HG03575 (cell line): ENCODE measurements around the gene LMO2.
"Not testable (repeated sequence)": the region's sequence is repeated elsewhere in the genome, so short reads cannot be mapped to it uniquely, and the experiment has no call there.

ENCODE experiments used
- ATAC-seq: cut with Tn5 transposase; IDR thresholded peaks from one replicate; pipeline ENCODE4 v1.9.1; 2021; ENCODE audit not compliant: unreplicated experiment, insufficient number of reproducible peaks, low FRiP score; ENCODE audit errors: extremely low read depth

Gene LMO2

DNA sequence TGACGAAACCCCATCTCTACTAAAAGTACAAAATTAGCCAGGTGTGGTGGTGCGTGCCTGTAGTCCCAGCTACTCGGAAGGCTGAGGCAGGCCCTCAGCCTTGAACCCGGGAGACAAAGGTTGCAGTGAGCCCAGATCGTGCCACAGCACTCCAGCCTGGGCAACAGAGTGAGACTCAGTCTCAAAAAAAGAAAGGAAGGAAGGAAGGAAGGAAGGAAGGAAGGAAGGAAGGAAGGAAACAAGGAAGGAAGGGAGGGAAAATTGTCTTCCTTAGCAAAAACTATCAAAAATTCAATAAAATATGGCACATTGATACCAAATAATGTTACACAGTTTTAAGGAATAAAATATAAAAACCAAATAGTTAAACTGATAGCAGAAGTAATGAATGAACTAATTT lies 54.5 kb downstream of the LMO2 start:
- ATAC-seq = not testable (repeated sequence)

DNA sequence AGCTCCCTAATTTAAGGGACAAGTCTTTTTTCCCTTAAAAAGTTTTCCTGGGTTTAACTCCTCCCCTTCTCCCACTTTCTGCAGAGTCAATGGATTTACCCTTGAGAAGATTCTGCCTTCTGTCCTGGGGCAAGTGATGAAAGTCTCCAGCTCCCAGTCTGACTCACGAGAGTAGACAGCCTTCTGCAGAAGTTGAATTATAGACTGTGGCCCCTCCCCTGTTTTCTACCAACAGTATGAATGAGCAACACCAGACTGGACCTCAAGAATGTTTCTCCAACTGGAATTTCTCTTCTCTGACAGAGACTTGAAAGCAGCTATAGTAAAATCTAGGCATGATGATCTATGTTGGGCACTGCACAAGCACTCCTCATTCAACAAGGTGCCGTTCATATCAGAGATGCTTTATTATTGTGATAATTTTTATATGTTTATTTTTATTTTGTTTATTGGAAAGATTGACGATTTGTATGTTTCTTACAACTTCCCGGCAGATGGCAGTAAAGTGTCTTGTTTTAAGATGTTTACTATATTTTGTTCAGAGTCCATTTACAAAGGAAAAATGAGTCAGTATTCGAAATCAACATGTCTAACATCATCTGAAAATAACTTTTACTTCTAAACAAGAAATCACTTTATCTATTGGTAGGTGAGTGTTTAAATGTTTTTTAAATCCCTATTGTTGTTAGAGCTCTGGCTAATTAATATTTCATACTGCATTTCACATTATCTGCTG lies 56.6 kb downstream of the LMO2 start:
- ATAC-seq = no peak

DNA sequence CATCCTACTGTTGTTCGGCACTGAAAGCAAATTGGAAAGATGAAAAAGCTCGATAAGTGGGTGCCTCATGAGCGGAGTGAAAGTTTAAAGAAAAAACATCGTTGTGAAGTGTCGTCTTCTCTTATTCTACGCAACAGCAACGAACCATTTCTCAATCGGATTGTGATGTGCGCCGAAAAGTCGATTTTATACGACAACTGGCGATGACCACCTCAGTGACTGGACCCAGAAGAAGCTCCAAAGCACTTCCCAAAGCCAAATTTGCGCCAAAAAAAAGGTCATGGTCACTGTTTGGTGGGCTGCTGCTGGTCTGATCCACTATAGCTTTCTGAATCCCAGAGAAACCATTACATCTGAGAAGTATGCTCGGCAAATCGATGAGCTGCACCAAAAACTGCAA lies 59.2 kb downstream of the LMO2 start:
- ATAC-seq = no peak

DNA sequence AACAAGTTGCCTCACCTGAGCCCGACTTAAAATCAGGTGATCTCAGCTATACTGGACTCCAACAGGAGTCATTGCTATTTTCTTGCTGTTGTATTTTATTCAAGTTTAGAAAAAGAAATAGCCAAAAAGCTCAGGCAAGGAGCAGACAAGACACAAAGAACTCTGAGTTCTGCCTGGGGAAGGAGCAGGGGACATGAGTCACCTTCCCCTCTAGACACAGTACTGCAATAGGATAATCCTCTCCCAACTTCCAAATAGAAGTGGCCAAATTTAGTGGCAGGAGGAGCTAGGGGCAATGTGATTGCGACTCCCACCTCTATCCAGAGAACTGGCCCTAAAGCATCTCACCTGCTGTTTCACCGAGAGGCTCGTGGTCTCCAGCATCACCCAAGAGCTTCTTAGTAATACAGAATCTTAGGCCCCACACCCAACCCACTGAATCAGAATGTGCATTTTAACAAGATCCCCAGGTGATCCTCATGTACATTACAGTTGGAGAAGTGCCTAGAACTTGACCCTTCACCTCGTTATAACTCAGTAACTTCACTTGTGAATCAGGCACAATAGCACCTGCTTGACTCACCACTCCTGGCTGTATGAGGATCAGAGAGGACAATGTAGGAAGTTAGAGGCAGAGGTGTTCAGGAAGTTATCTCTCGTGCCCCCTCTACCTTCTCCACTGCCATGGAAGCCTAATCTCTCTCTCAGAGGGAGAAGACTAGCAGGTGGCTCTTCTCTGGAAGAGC lies 60.8 kb downstream of the LMO2 start:
- no peak for ATAC-seq

DNA sequence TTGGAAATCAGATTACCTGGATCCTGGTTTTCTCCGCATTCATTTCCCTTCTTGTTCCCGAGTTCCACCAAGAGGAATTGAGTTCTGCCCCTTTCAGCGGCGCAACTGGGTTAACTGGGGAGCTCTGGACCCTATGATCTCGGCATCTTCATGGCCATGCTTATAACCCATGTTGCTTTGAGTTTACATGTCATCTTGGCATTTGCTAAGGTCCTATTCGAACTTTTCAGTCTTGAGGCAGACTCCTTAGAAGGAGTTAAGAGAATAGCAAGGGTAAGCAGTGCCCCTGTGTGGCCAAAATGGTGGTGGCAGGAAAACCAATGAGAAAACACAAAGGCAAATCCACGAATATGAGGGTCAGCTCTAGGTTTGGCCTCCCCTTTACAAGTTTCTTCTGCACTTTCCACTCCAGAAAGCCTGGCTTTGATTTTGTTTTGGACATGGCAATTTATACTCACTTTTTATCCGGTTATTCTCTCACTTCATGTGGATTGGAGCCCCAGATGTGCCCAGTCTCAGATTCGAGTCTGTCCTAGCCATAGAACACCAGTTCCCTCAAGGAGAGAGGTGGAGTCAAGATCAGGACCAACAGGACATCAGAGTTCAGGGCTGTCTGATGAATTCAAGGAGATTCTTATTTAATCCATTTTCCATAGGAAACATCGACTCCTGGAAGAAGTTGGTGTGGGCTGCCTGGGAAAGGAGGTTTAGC lies 62.3 kb downstream of the LMO2 start:
- ATAC-seq = no peak

DNA sequence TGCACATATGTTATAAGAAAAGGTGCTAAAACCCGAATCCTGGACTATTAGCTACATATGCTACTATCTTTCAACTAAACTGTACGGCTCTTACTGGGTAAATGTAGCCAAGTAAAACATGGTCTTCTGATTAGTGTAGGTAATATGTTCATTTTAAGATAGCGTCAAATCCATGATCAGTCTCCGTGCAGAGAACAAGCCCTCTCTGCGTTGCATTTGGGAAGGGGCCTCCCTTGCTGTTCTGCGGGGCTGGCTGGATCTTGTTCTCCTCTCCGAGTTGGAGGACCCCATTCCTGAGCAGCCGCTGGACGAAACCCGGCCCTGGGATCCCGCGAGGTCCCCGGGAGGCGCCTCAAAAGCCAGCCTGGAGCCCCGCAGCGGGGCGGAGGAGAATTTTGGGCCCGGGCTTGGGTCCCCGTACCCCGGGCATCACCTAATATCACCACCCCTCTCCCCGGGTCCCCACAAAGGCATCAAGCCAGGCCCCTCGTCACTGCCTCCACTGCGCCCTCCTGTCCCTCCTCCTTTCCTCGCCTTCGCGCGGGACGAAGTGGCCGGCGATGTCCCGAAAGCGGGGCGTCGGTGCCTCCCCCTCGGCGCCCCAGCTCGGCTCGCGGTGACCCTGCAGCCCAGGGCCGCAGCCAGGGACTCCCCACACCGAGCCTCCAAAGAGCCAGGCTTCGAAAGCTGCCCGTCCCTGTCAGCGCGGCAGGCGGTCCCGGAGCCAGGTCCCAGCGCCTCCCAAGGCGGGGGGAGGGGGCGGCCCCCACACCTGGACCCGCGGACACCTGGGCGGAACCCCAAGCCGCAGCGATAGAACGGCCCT lies 63.1 kb downstream of the LMO2 start:
- ATAC-seq = no peak

DNA sequence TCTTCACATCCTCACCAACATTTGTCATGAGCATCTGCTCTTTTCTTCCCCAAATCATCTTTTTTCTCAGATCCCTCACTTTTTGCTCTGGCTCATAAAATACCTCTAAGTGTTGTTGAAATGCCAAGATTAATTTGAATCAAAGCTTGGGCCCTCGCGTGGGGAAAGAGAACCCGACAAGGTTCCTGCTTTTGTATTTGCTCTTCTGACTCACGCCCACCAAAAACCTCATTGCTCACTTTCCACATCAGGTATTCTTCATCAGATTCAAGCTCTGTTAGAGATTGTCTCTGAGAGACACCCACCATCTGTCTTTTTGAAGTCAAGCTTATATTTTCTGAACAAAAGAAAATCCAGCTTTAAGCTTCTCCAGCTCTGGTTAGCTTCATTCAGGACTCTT lies 64.7 kb downstream of the LMO2 start:
- no peak for ATAC-seq

DNA sequence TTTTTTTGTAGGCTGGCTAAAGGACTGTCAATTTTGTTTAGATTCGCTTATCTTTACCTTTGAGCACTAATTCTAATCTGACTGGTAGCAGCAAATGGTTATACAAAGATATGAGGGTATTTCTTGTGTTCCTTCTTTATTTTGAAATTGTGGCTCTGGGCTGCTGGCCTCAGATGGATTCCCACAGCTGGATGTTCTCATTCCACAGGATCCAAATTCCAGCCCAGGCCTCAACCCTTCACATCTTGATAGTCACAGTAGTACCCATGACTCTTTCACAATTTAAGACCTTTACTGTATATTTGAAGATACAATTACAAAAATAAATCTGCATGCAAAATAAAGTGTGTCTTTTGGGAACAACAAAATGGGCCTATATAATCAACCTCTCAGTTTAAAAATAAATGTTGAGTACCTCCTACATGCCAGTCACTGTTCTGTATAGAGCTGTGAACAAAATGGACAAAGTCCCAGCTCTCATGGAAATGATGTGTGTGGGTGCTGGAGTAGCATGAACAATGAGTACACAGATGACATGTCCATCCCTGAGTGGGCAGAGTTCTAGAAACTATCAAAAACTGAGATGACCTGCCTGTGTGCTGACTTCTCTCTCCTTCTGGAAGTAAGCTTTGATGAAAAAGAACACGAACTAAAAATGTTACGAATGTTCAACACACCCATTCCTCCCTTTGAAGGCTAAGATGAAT lies 65.9 kb downstream of the LMO2 start:
- ATAC-seq = no peak

DNA sequence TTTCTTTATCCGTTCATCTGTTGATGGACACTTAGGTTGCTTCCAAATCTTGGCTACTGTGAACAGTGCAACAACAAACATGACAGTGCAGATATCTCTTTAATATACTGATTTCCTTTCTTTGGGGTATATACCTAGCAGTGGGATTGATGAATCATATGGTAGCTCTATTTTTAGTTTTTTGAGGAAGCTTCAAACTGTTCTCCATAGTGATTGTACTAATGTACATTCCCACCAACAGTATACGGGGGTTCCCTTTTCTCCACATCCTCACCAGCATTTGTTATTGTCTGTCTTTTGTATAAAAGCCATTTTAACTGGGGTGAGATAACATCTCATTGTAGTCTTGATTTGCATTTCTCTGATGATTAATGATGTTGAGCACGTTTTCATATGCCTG lies 68.9 kb downstream of the LMO2 start:
- not testable (repeated sequence) for ATAC-seq

DNA sequence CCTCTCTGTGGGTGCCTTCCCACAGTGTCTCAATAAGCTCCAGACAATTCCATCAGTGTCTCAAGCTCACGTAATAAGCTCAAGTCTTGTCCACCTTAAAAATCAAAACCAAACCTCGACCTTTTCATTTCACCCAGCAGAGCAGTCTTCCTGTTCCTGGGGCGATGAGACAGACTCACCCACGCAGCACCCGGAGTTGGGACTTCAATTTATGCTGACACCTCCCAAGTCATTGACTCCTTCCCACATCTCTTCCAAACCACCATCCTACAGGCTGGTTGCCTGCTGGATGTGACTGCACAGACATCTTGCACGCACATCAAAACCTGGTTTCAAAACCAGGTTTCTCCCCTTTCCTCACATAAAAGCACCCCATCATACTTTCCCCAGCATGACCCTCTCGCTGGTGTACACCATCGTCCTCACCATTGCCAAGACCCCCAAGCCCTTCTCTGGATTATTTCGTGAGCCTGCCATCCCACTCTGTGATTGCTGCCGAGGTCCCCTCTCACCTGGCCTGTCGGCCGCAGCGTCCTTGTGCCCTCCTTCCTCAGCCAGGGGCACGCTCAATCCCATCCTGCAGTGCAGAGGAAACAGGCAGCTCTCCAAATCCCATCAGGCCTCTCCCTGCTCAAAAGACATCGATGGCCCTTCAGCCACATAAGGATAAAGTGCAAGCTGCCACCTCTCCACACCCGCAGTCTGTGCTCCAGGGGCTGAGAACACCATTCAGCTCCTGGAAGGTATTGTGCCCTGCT lies 72.4 kb downstream of the LMO2 start:
- no peak for ATAC-seq
